Measurements from ENCODE around the gene INTU. TPM values are rescaled to one million over a fixed set of nuclear protein-coding genes. Genes with fewer than 3 reads are reported as not detected.

INTU gene
- total RNA-seq, 4 donors from 2014 or later: 5.9 to 8.7 (median 7.1) TPM

DNA sequence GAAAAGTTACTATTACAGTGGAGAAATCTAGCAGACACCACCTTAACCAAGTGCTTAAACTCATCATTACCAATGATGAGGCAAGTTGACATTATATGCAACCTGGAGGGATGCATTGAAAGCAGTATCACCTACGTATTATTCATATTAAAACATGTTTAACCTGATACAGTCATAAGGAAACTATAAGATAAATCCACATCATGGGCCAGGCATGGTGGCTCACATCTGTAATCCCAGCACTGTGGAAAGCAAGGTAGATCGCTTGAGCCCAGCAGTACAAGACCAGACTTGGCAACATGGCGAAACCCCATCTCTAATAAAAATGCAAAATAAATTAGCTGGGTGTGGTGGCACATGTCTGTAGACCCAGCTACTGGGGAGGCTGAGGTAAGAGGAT lies 22.3 kb upstream of the INTU start:
- WGBS: 87% methylated on average over 3 of the region's 3 CpGs
- no peaks in the 10 kb centered on the region for H3K9me3 ChIP-seq

DNA sequence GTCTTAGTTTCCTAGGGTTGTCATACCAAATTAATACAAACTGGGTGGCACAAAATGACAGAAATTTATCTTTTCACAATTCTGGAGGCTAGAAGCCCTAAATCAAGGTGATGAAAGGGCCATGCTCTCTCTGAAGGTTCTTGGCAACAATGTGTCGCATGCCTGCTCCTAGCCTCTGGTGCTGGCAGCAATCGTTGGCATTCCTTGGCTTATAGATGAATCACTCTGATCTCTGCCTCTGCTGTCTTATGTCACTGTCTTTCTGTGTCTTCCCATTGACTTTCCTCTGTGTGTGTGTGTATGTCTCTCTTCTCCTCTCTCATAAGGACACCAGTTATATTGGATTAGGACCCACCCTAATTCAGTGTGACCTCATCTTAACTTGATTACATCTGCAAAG lies 15.9 kb upstream of the INTU start:
- no peaks in the 10 kb centered on the region for H3K36me3 ChIP-seq
- no peak overlapping the region for H3K27ac ChIP-seq (replicated peaks in 1 of 4)
- intact Hi-C loops (cut with DNase I): no loop called here
- H3K4me1 ChIP-seq: no peaks in the 10 kb centered on the region
- H3K4me3 ChIP-seq: no peak overlapping the region
- DNase-seq (ENCODE audit: extremely low spot score): no peak
- TF ChIP-seq, protein P1, sequence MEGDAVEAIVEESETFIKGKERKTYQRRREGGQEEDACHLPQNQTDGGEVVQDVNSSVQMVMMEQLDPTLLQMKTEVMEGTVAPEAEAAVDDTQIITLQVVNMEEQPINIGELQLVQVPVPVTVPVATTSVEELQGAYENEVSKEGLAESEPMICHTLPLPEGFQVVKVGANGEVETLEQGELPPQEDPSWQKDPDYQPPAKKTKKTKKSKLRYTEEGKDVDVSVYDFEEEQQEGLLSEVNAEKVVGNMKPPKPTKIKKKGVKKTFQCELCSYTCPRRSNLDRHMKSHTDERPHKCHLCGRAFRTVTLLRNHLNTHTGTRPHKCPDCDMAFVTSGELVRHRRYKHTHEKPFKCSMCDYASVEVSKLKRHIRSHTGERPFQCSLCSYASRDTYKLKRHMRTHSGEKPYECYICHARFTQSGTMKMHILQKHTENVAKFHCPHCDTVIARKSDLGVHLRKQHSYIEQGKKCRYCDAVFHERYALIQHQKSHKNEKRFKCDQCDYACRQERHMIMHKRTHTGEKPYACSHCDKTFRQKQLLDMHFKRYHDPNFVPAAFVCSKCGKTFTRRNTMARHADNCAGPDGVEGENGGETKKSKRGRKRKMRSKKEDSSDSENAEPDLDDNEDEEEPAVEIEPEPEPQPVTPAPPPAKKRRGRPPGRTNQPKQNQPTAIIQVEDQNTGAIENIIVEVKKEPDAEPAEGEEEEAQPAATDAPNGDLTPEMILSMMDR (IDR thresholded peaks at IDR 0.05): no peak
- H3K9me3 ChIP-seq: no peaks in the 10 kb centered on the region
- 18% methylated on average over 2 of the region's 2 CpGs for WGBS
- H3K27me3 ChIP-seq: peaks cover 0 to 14% (median 0%) of the 10 kb centered on the region in 4 donors

More for the DNA sequence above, 22.3 kb upstream of the INTU start:
- H3K4me3 ChIP-seq: no peak overlapping the region
- H3K27me3 ChIP-seq: no peaks in the 10 kb centered on the region
- intact Hi-C loops (cut with DNase I): no loop called here
- no peak overlapping the region for H3K27ac ChIP-seq (replicated peaks in 1 of 4)
- DNase-seq (ENCODE audit: extremely low spot score): no peak
- H3K4me1 ChIP-seq: no peaks in the 10 kb centered on the region
- H3K36me3 ChIP-seq: no peaks in the 10 kb centered on the region
- TF ChIP-seq, protein P1 (IDR thresholded peaks at IDR 0.05): no peak
- TF ChIP-seq EP300 (IDR thresholded peaks at IDR 0.05) (no peak), POLR2AphosphoS5 (IDR thresholded peaks at IDR 0.05) (no peak), POLR2A (IDR thresholded peaks at IDR 0.05; ENCODE audit: low read depth) (no peak)

DNA sequence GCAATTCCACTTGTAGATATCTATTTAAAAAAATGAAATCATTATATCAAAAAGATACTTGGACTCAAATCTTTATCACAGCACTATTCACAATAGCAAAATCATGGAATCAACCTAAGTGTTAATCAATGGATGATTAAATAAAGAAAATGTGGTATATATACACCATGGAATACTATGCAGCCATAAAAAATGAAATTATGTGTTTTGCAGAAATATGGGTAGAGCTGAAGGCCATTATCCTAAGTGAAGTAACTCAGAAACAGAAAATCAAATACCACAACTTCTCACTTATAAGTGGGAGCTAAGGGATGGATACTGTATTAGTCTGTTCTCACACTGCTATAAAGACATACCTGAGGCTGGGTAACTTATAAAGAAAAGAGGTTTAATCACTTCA lies 14.3 kb upstream of the INTU start:
- TF ChIP-seq EP300 (IDR thresholded peaks at IDR 0.05) (no peak), POLR2A (IDR thresholded peaks at IDR 0.05; ENCODE audit: low read depth) (no peak), POLR2AphosphoS5 (IDR thresholded peaks at IDR 0.05) (no peak)
- TF ChIP-seq, protein P1 (IDR thresholded peaks at IDR 0.05): no peak
- no peak for DNase-seq (ENCODE audit: extremely low spot score)
- H3K27me3 ChIP-seq: peaks cover 0 to 26% (median 4%) of the 10 kb centered on the region in 4 donors
- intact Hi-C loops (cut with DNase I): no loop called here
- no peak overlapping the region for H3K27ac ChIP-seq (replicated peaks in 1 of 4)
- H3K9me3 ChIP-seq: no peaks in the 10 kb centered on the region
- H3K4me3 ChIP-seq: no peak overlapping the region
- H3K4me1 ChIP-seq: peaks cover 9 to 10% (median 10%) of the 10 kb centered on the region in 4 donors
- no peaks in the 10 kb centered on the region for H3K36me3 ChIP-seq

DNA sequence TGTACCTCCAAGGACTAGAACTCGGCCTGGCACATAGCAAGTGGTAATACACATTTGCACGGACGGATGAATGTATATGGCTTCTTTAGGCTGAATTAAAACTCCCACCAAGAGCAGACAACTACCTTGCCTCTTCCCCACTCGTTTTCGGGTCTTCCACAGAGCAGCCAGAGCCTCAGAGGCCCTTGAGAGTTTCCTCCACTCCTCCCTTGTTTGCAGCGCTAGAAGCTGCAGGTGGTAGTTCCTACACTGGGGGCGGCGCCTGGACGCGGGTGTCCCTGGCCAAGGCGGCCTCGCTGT lies 10.2 kb upstream of the INTU start:
- Histone ChIP-seq H3K27ac (replicated peaks in 1 of 4) (peak overlapping the region in 3 of 4 donors; percentile 60 to 74 (median 62)), H3K27me3 (peaks cover 0 to 22% (median 4%) of the 10 kb centered on the region in 4 donors), H3K4me3 (peak overlapping the region; percentile 56 to 73 (median 64)), H3K4me1 (peaks cover 10 to 17% (median 13%) of the 10 kb centered on the region in 4 donors), H3K36me3 (no peaks in the 10 kb centered on the region), H3K9me3 (no peaks in the 10 kb centered on the region)
- intact Hi-C loops (cut with DNase I): no loop called here
- DNase-seq (ENCODE audit: extremely low spot score): no peak
- TF ChIP-seq EP300 (IDR thresholded peaks at IDR 0.05) (no peak), POLR2AphosphoS5 (IDR thresholded peaks at IDR 0.05) (no peak), POLR2A (IDR thresholded peaks at IDR 0.05; ENCODE audit: low read depth) (no peak)
- TF ChIP-seq, protein P1 (IDR thresholded peaks at IDR 0.05): no peak
- whole genome bisulfite sequencing: 36% methylated on average over 6 of the region's 12 CpGs
